ENCODE measurements around the gene EPS8L1.
"Not testable (repeated sequence)": the region's sequence is repeated elsewhere in the genome, so short reads cannot be mapped to it uniquely, and the experiment has no call there.

EPS8L1 gene

DNA sequence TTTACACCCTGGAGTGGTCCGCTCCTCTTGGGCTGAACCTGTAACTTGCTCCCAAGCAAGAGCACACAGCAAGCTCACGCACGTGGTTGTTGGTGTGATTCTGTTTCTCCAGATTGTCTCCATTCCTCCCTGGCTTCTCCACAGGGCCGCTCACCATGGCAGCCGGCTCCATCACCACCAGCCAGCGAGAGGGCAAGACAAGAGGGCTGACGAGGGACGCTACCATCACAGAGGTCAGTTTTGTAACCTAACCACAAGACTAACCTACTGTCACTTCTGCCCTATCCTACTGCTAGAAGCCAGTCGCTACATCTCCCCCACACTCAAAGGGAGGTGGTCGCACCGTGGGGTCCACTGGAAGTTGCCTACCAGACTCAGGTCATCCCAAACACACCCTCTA is 33.0 kb upstream of the EPS8L1 start:
- Mint-ChIP-seq H3K9me3 (peaks cover 4% of the 10 kb centered on the region), H3K27ac (peak overlapping the region; percentile 94), H3K4me1 (ENCODE audit: low read depth) (peaks cover 20% of the 10 kb centered on the region), H3K4me3 (peak overlapping the region; percentile 73), H3K27me3 (ENCODE audit: low read depth) (no peaks in the 10 kb centered on the region), H3K36me3 (ENCODE audit: low read depth) (peaks cover 30% of the 10 kb centered on the region)

DNA sequence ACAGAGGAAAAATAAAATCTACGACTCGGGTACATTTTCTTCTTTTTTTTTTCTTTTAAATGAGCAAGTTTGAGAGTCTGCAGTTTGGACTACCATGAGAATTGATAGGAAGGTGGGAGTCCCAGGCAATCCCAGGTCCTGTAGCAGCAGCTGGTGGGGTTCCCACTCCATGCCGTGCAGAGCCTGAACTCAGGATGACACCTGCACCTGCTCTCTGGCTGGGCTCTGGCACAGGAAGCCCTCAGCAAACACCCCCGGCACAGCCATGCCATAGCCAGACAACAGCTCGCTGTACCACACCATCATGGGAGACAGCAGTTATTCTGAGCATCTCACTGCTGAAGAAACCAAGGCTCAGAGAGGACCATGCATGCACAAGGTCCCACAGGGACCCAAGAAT is 31.4 kb upstream of the EPS8L1 start:
- Mint-ChIP-seq H3K4me3 (no peak overlapping the region), H3K9me3 (peaks cover 4% of the 10 kb centered on the region), H3K27me3 (ENCODE audit: low read depth) (no peaks in the 10 kb centered on the region)

DNA sequence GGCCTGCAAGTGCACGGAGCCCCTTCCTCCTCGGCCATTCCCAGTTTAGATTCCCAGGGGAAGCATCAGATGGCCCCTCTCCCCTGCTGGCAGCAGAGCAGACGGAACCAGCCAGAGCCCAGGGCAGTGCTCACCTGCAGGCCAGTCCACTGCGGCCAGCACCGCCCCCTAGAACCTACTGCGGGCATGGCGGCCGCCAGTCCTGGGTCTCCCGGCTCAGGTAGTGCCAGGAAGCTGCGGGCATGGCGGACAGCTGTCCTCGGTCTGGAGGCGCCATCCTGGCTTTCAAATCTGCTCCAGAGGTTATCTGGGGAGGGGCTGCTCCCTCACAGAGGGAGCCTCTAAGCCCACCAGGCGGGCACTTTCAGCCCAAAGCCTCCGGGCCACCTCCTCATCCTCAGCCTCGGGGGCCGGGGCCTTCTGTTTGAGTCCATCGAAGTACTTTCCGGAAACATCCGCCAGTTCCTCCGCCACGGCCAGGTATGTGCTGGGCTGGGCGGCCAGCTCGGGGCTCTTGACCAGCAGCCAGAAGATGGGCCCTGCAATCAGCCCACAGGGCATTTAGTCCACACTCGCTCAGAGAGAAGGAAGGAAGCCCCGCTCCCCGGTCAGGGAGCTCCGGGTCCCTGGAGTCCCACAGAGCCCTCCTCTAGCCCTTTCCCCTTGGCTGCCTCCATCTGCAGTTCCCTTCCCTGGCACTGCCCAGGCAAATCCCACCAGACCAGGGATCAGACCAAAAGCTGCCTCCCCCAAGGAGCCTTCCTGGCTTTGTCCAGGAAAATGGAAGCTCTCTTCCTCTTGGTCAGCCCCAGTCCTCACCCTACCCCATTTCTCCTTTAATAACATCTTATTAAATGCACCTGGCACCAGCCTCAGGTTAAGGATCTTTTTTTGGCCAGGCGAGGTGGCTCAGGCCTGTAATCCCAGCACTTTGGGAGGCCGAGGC is 30.6 kb upstream of the EPS8L1 start:
- peaks cover 20% of the 10 kb centered on the region for H3K4me1 Mint-ChIP-seq (ENCODE audit: low read depth)
- H3K36me3 Mint-ChIP-seq (ENCODE audit: low read depth), result peaks cover 32% of the 10 kb centered on the region
- H3K4me3 Mint-ChIP-seq, result no peak overlapping the region
- no peak overlapping the region for H3K27ac Mint-ChIP-seq
- H3K27me3 Mint-ChIP-seq (ENCODE audit: low read depth), result no peaks in the 10 kb centered on the region
- H3K9me3 Mint-ChIP-seq, result no peaks in the 10 kb centered on the region

More for the DNA sequence above, 31.4 kb upstream of the EPS8L1 start:
- Mint-ChIP-seq H3K27ac (no peak overlapping the region), H3K4me1 (ENCODE audit: low read depth) (peaks cover 20% of the 10 kb centered on the region), H3K36me3 (ENCODE audit: low read depth) (peaks cover 34% of the 10 kb centered on the region)

DNA sequence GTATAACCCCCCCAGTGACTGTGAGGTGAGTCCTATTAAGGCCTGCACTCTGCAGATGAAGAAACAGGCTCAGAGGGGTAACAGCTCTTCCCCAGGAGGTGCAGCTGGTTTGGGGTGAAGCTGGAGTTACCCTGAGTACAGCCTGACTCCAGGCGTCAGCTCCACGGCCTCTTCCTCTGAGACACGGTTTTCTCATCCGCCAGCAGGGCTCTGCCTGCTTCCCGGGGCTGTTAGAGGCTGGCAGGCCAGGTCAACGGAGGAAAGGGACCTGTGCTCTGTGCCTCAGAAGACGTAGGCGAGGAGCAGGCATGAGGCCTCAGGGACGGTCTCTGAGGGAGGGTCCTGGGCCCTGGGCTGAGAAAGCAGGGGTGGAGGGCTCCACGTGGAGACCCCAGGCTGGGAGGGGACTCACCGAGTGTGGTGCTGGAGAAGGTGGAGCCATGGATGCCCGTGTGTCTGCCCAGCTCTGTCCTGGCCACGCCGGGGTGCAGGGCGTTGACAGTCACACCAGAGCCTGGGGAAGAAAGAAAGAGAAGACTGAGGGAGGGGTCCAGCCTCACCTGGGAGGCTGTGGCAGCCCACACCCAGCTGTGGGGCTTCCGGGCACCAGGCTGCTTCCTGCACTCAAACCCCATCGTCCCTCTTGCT is 28.6 kb upstream of the EPS8L1 start:
- H3K27me3 Mint-ChIP-seq (ENCODE audit: low read depth), result no peaks in the 10 kb centered on the region
- no peaks in the 10 kb centered on the region for H3K9me3 Mint-ChIP-seq
- peaks cover 29% of the 10 kb centered on the region for H3K36me3 Mint-ChIP-seq (ENCODE audit: low read depth)
- H3K4me3 Mint-ChIP-seq, result no peak overlapping the region
- no peak overlapping the region for H3K27ac Mint-ChIP-seq
- H3K4me1 Mint-ChIP-seq (ENCODE audit: low read depth), result peaks cover 12% of the 10 kb centered on the region

DNA sequence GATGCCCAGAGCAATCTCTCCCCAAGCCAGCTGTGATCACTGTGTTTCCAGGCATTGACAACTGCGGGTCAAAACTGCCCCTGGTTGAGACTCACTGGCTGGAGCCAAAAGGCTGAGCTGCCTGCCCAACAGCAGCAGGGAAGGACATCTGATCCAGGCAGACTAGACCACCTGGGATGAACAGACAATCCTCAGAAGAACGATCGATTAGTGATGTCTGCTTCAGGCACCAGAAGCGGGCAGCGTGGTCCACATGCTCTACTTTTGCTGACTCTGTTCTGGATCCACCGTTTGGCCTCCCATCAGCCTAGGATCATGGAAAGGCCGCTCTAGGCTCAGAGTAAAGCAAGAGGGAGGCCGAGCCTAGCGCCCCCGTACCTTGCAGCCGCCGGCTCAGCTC is 27.7 kb upstream of the EPS8L1 start:
- Mint-ChIP-seq H3K27ac (no peak overlapping the region), H3K36me3 (ENCODE audit: low read depth) (peaks cover 20% of the 10 kb centered on the region), H3K4me3 (no peak overlapping the region), H3K9me3 (no peaks in the 10 kb centered on the region), H3K4me1 (ENCODE audit: low read depth) (peaks cover 3% of the 10 kb centered on the region), H3K27me3 (ENCODE audit: low read depth) (no peaks in the 10 kb centered on the region)

- Mint-ChIP-seq H3K27ac (no peak overlapping the region), H3K4me1 (ENCODE audit: low read depth) (peaks cover 3% of the 10 kb centered on the region), H3K9me3 (no peaks in the 10 kb centered on the region), H3K27me3 (ENCODE audit: low read depth) (no peaks in the 10 kb centered on the region), H3K36me3 (ENCODE audit: low read depth) (peaks cover 22% of the 10 kb centered on the region), H3K4me3 (no peak overlapping the region)
Observed at GRCh38 chr19:55048446-55048845, 27.2 kb upstream of the EPS8L1 start.

- Mint-ChIP-seq H3K9me3 (no peaks in the 10 kb centered on the region), H3K27me3 (ENCODE audit: low read depth) (no peaks in the 10 kb centered on the region), H3K27ac (no peak overlapping the region), H3K4me1 (ENCODE audit: low read depth) (peaks cover 1% of the 10 kb centered on the region), H3K4me3 (no peak overlapping the region), H3K36me3 (ENCODE audit: low read depth) (peaks cover 20% of the 10 kb centered on the region)
Observed at GRCh38 chr19:55050749-55051532, 24.7 kb upstream of the EPS8L1 start.

- no peak overlapping the region for H3K4me3 Mint-ChIP-seq
- H3K36me3 Mint-ChIP-seq (ENCODE audit: low read depth), result peaks cover 31% of the 10 kb centered on the region
- H3K4me1 Mint-ChIP-seq (ENCODE audit: low read depth), result peaks cover 1% of the 10 kb centered on the region
- H3K9me3 Mint-ChIP-seq, result no peaks in the 10 kb centered on the region
- no peaks in the 10 kb centered on the region for H3K27me3 Mint-ChIP-seq (ENCODE audit: low read depth)
- no peak overlapping the region for H3K27ac Mint-ChIP-seq
Observed at GRCh38 chr19:55053735-55054134, 21.9 kb upstream of the EPS8L1 start.

DNA sequence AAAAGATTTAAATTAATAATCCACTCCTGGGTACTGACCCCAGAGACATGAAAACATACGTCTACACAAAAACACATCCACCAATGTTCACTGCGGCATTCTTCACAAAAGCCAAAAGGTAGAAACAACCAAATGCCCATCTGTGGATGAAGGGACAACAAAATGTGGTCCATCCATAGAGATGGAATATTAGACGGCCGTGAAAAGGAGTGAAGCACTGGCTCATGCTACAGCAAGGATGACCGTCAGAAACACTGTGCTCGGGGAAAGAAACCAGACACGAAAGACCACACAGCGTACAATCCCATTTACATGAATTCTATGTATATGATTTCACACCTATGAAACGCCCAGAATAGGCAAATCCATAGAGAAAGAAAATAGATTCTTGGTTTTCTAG is 18.8 kb upstream of the EPS8L1 start:
- Mint-ChIP-seq H3K27me3 (ENCODE audit: low read depth) (no peaks in the 10 kb centered on the region), H3K36me3 (ENCODE audit: low read depth) (peaks cover 31% of the 10 kb centered on the region), H3K27ac (no peak overlapping the region), H3K4me1 (ENCODE audit: low read depth) (peaks cover 4% of the 10 kb centered on the region), H3K4me3 (no peak overlapping the region), H3K9me3 (no peaks in the 10 kb centered on the region)

GRCh38 chr19:55058781-55059610 is 16.7 kb upstream of the EPS8L1 start:
- Mint-ChIP-seq H3K4me3 (no peak overlapping the region), H3K4me1 (ENCODE audit: low read depth) (peaks cover 10% of the 10 kb centered on the region), H3K36me3 (ENCODE audit: low read depth) (peaks cover 26% of the 10 kb centered on the region), H3K27me3 (ENCODE audit: low read depth) (peaks cover 6% of the 10 kb centered on the region), H3K9me3 (no peaks in the 10 kb centered on the region), H3K27ac (no peak overlapping the region)

GRCh38 chr19:55060287-55060686 is 15.4 kb upstream of the EPS8L1 start:
- Mint-ChIP-seq H3K27me3 (ENCODE audit: low read depth) (peaks cover 10% of the 10 kb centered on the region), H3K36me3 (ENCODE audit: low read depth) (peaks cover 20% of the 10 kb centered on the region)
- H3K9me3 Mint-ChIP-seq; H3K4me1 Mint-ChIP-seq (ENCODE audit: low read depth); H3K4me3 Mint-ChIP-seq; H3K27ac Mint-ChIP-seq: not testable (repeated sequence)

GRCh38 chr19:55062735-55063491 is 12.8 kb upstream of the EPS8L1 start, which contains the start of gene RDH13:
TSS of gene RDH13 (minus strand) at chr19:55063148. CDS start at chr19:55063032, 116 bp downstream.
- H3K27ac Mint-ChIP-seq, result peak within 1 kb of the TSS; percentile 72

DNA sequence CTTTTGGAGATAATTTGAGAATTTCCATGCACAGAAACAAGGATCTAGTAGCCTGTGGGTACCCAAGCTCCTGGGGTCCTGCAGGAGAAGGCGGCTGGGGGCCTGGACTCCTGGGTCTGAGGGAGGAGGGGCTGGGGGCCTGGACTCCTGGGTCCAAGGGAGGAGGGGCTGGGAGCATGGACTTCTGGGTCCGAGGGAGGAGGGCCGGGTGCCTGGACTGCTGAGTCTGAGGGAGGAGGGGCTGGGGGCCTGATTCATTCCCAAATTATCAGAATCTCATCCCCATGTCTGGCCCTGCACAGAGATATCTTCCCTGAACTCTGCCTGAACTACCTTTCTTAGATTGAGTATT is 12.2 kb upstream of the EPS8L1 start:
- Mint-ChIP-seq H3K27me3 (ENCODE audit: low read depth) (peaks cover 35% of the 10 kb centered on the region), H3K36me3 (ENCODE audit: low read depth) (peaks cover 7% of the 10 kb centered on the region), H3K27ac (peak overlapping the region; percentile 67), H3K4me3 (no peak overlapping the region), H3K9me3 (no peaks in the 10 kb centered on the region), H3K4me1 (ENCODE audit: low read depth) (peaks cover 10% of the 10 kb centered on the region)

More at GRCh38 chr19:55062735-55063491, 12.8 kb upstream of the EPS8L1 start, which contains the start of gene RDH13:
- peaks cover 10% of the 10 kb centered on the region for H3K4me1 Mint-ChIP-seq (ENCODE audit: low read depth)
- H3K9me3 Mint-ChIP-seq, result no peaks in the 10 kb centered on the region
- peak within 1 kb of the TSS; percentile 86 for H3K4me3 Mint-ChIP-seq
- H3K36me3 Mint-ChIP-seq (ENCODE audit: low read depth), result peaks cover 10% of the 10 kb centered on the region
- peaks cover 30% of the 10 kb centered on the region for H3K27me3 Mint-ChIP-seq (ENCODE audit: low read depth)
